Measurements from ENCODE around the gene SPEN. TPM values are rescaled to one million over a fixed set of nuclear protein-coding genes. Genes with fewer than 3 reads are reported as not detected.

The SPEN gene
- total and polyA plus RNA-seq, 2 of the 13 experiments (the other 11 are each of a cell fraction or from before 2014, with no cell fraction given) = 4.8 to 14.0 TPM

- no peak for TF ChIP-seq ZNF414 (CRISPR knock-in tag; IDR thresholded peaks at IDR 0.05)
- no peak for TF ChIP-seq ZSCAN22 (CRISPR knock-in tag; IDR thresholded peaks at IDR 0.05)
- peak; percentile 71 for TF ChIP-seq KMT2A (CRISPR knock-in tag; IDR thresholded peaks at IDR 0.05)
- peak; percentile 57; the same call in 1 of the 2 replicates for TF ChIP-seq ARID5B (CRISPR knock-in tag; IDR thresholded peaks at IDR 0.05)
- TF ChIP-seq ARID2 (CRISPR knock-in tag; IDR thresholded peaks at IDR 0.05; ENCODE audit: borderline replicate concordance) = no peak
- TF ChIP-seq FOXA3 (CRISPR knock-in tag; IDR thresholded peaks at IDR 0.05) = 0 out of 2 replicates have a peak, but pooled peaks have one; percentile 28
- TF ChIP-seq ZNF567 (CRISPR knock-in tag; IDR thresholded peaks at IDR 0.05; ENCODE audit: borderline replicate concordance) = no peak
- TF ChIP-seq ZNF230 (CRISPR knock-in tag; IDR thresholded peaks at IDR 0.05) = no peak
- 0 out of 2 replicates have a peak, but pooled peaks have one; percentile 19 for TF ChIP-seq TP53 (CRISPR knock-in tag; conservative IDR thresholded peaks at IDR 0.05)
- no peak for TF ChIP-seq ZC3H13 (CRISPR knock-in tag; IDR thresholded peaks at IDR 0.05)
- TF ChIP-seq FOXA1 (IDR thresholded peaks at IDR 0.05) = no peak
- TF ChIP-seq FOXA1 (CRISPR knock-in tag; IDR thresholded peaks at IDR 0.05) = no peak
- no peak for TF ChIP-seq ZNF841 (CRISPR knock-in tag; IDR thresholded peaks at IDR 0.05; ENCODE audit: borderline replicate concordance)
- no peak for TF ChIP-seq SNAI1 (CRISPR knock-in tag; IDR thresholded peaks at IDR 0.05; ENCODE audit: borderline replicate concordance)
- TF ChIP-seq ZBTB34 (CRISPR knock-in tag; IDR thresholded peaks at IDR 0.05) = peak; percentile 32; the same call in 1 of the 2 replicates
- no peak for TF ChIP-seq HIVEP1 (CRISPR knock-in tag; IDR thresholded peaks at IDR 0.05)
- no peak for TF ChIP-seq TIGD3 (CRISPR knock-in tag; IDR thresholded peaks at IDR 0.05; ENCODE audit: borderline replicate concordance)
- peak; percentile 28; the same call in 1 of the 2 replicates for TF ChIP-seq DRAP1 (CRISPR knock-in tag; IDR thresholded peaks at IDR 0.05)
- no peak for TF ChIP-seq THYN1 (CRISPR knock-in tag; IDR thresholded peaks at IDR 0.05; ENCODE audit: borderline replicate concordance, low read depth)
- no peak for TF ChIP-seq ZNF691 (CRISPR knock-in tag; IDR thresholded peaks at IDR 0.05; ENCODE audit: borderline replicate concordance, low read depth)
These were observed 38.4 kb downstream of the SPEN start (continued) for GRCh38 chr1:15885701-15886610.
